Stimulated activated naive CD8-positive, alpha-beta T cell treated with anti-CD3 and anti-CD28 coated beads, Interleukin-15, amount 100 ng/mL, for 72 hours (primary cell): ENCODE results near the gene ELAVL4.
A peak's percentile ranks its signal among the peaks of the same experiment; 100 is the strongest.

Experiments
- ATAC-seq: fragments of 150-1000 bp; cut with Tn5 transposase; 2 replicates; pipeline ENCODE4 v1.10.0; 2021; ENCODE audit warnings: mild to moderate bottlenecking, moderate library complexity
- DNase-seq, 2 donors: peaks; one replicate each; pipeline ENCODE4 v3.0.0; 2021 to 2022
- H3K27ac Mint-ChIP-seq, 2 donors: one replicate each; pipeline ENCODE4 v1.8.0; 2022; ENCODE audit warnings: mild to moderate bottlenecking in 2 of 2, mixed read lengths in 2 of 2, moderate library complexity in 2 of 2
- H3K27me3 Mint-ChIP-seq: one replicate; pipeline ENCODE4 v1.8.0; 2022; ENCODE audit warnings: mixed read lengths
- H3K4me1 Mint-ChIP-seq: one replicate; pipeline ENCODE4 v1.8.0; 2022; ENCODE audit warnings: mild to moderate bottlenecking, mixed read lengths
- H3K4me3 Mint-ChIP-seq, 2 donors: one replicate each; pipeline ENCODE4 v1.8.0; 2022; ENCODE audit warnings: mild to moderate bottlenecking in 2 of 2, mixed read lengths in 2 of 2, moderate library complexity in 1 of 2
- H3K9me3 Mint-ChIP-seq, 2 donors: one replicate each; pipeline ENCODE4 v1.8.0; 2022; ENCODE audit warnings: mixed read lengths in 2 of 2

ELAVL4 gene

GRCh38 chr1:50109116-50109515 is 396 bp downstream of the ELAVL4 start:
- no peak for ATAC-seq
- H3K27me3 Mint-ChIP-seq: peaks cover 64% of the 10 kb centered on the region

GRCh38 chr1:50109647-50110075 is 941 bp downstream of the ELAVL4 start:
- Mint-ChIP-seq H3K9me3 (no peaks in the 10 kb centered on the region), H3K4me3 (peak overlapping the region; percentile 21 to 74), H3K27me3 (peaks cover 59% of the 10 kb centered on the region), H3K27ac (no peak overlapping the region), H3K4me1 (peaks cover 21% of the 10 kb centered on the region)
- peak in 1 of 2 donors; percentile 4 for DNase-seq
- ATAC-seq: peak; percentile 66

More at GRCh38 chr1:50109116-50109515, 396 bp downstream of the ELAVL4 start:
- Mint-ChIP-seq H3K9me3 (no peaks in the 10 kb centered on the region), H3K4me3 (no peak overlapping the region), H3K27ac (no peak overlapping the region), H3K4me1 (peaks cover 21% of the 10 kb centered on the region)
- DNase-seq: no peak

GRCh38 chr1:50110151-50110550 is 1.4 kb downstream of the ELAVL4 start:
- Mint-ChIP-seq H3K27me3 (peaks cover 57% of the 10 kb centered on the region), H3K27ac (peak overlapping the region in 1 of 2 donors; percentile 46), H3K4me3 (peak overlapping the region; percentile 33 to 74), H3K4me1 (peaks cover 21% of the 10 kb centered on the region), H3K9me3 (no peaks in the 10 kb centered on the region)
- DNase-seq (no peak), ATAC-seq (no peak)

DNA sequence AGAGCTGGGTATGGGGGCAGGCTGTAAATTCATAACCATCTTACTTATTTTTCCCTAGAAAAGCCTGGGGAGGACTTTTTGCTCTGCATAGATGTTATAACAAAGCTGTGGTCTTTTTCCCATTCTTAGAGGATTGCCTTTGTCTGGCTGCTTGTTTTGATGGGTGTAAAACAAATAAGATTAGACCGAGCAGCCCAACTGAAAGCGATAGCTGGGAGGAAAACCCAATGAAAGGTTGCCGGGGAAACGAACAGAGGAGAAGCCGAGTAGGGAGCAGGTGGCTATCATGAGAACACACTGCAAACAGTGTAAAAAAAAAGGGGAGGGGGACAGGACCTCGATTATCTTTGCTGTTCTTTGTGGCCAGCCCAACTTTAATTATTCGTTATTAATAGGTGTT is 1.9 kb downstream of the ELAVL4 start:
- Mint-ChIP-seq H3K4me1 (peaks cover 21% of the 10 kb centered on the region), H3K27ac (no peak overlapping the region), H3K9me3 (no peaks in the 10 kb centered on the region), H3K27me3 (peaks cover 57% of the 10 kb centered on the region), H3K4me3 (peak overlapping the region; percentile 33 to 74)
- ATAC-seq (no peak), DNase-seq (no peak)

DNA sequence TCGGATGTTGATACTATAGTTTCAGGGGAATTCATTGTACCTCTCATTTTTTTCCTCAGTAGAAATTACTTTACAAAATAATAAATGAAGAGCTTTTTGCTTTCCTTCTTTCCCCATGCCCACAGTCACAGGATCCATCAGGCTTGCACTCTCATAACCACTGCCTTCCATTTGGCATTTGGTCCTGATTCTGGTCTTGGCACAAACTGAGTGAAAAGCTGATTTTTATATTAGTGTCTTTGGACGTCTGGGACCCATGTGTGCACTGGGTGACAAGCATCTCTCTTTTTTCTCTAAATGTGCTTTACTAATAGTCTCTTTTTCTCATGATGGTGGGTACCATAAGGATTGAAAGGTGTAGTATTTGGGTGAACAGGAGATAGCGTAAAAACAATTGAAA is 2.8 kb downstream of the ELAVL4 start:
- Mint-ChIP-seq H3K4me3 (no peak overlapping the region), H3K9me3 (no peaks in the 10 kb centered on the region), H3K27me3 (peaks cover 56% of the 10 kb centered on the region), H3K27ac (no peak overlapping the region), H3K4me1 (peaks cover 21% of the 10 kb centered on the region)
- DNase-seq: no peak
- ATAC-seq: no peak

- H3K4me1 Mint-ChIP-seq: peaks cover 21% of the 10 kb centered on the region
Measured at GRCh38 chr1:50112193-50112592, 3.5 kb downstream of the ELAVL4 start.

GRCh38 chr1:50123071-50123470 is 14.4 kb downstream of the ELAVL4 start:
- ATAC-seq: no peak
- no peaks in the 10 kb centered on the region for H3K4me1 Mint-ChIP-seq

More at GRCh38 chr1:50112193-50112592, 3.5 kb downstream of the ELAVL4 start:
- DNase-seq: no peak
- ATAC-seq: no peak
- H3K9me3 Mint-ChIP-seq: no peaks in the 10 kb centered on the region
- H3K4me3 Mint-ChIP-seq: no peak overlapping the region
- H3K27me3 Mint-ChIP-seq: peaks cover 56% of the 10 kb centered on the region
- H3K27ac Mint-ChIP-seq: no peak overlapping the region

DNA sequence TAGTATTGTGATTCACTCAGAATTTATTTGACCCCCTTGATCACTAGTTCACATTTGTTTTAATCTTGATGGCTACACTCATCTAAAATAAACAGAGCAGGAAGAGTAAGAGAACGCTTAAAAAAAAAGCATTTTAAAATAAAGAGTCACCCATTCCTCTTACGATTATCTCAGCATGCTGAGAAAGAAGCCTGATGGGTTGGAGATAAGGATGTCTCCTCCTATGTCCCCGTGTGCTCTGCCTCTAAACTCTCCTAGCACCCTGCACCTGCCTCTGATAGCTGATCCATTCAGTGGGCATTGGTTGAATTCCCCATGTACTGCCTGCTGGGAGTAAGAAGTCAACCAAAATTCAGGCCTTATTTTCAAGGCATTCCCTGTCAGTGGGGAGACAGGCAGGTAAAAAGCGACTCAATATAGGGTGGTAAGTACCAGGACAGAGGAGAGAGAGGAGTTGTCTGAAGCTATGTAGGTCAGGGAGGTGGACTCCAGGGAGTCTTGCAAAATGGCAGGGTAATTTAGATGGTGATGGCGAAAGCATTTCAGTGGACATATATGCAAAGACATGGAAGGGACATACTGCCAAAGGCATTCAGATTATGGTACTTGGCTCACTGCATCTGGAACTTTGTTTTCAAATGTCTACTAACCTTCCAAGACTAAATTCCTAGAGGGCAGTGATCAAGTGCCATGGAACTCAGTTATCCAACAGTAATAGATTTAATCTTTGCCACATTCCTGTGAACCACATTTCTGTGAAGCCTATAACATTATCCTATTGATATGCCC is 18.4 kb downstream of the ELAVL4 start:
- H3K4me3 Mint-ChIP-seq: no peak overlapping the region
- H3K27me3 Mint-ChIP-seq: peaks cover 10% of the 10 kb centered on the region
- H3K4me1 Mint-ChIP-seq: no peaks in the 10 kb centered on the region
- H3K27ac Mint-ChIP-seq: no peak overlapping the region
- no peak for ATAC-seq
- DNase-seq: no peak
- H3K9me3 Mint-ChIP-seq: no peaks in the 10 kb centered on the region

More at GRCh38 chr1:50123071-50123470, 14.4 kb downstream of the ELAVL4 start:
- Mint-ChIP-seq H3K27ac (no peak overlapping the region), H3K4me3 (no peak overlapping the region), H3K9me3 (no peaks in the 10 kb centered on the region), H3K27me3 (peaks cover 25% of the 10 kb centered on the region)
- DNase-seq: no peak

DNA sequence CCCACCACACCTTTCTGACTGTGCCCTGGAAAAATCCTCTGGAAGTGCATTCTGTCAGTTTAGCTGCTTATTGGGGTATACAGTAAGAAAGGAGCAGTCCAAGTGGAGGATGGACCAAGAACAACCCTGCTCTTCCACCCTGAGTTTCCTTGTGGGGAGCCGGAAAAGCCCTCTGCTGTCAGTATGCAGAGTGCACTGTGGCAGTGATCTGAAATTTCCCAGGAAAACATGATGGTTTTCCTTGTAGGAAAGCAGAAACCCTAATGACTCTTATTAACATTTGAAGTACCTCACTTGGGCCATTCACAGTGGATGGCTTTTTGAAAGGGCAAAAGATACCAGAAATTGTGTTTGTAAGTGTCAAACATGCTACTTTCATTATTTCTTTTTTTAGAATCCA is 20.5 kb downstream of the ELAVL4 start:
- no peaks in the 10 kb centered on the region for H3K27me3 Mint-ChIP-seq
- ATAC-seq (no peak), DNase-seq (no peak)
- H3K4me3 Mint-ChIP-seq: no peak overlapping the region
- no peaks in the 10 kb centered on the region for H3K9me3 Mint-ChIP-seq
- no peaks in the 10 kb centered on the region for H3K4me1 Mint-ChIP-seq
- H3K27ac Mint-ChIP-seq: no peak overlapping the region

DNA sequence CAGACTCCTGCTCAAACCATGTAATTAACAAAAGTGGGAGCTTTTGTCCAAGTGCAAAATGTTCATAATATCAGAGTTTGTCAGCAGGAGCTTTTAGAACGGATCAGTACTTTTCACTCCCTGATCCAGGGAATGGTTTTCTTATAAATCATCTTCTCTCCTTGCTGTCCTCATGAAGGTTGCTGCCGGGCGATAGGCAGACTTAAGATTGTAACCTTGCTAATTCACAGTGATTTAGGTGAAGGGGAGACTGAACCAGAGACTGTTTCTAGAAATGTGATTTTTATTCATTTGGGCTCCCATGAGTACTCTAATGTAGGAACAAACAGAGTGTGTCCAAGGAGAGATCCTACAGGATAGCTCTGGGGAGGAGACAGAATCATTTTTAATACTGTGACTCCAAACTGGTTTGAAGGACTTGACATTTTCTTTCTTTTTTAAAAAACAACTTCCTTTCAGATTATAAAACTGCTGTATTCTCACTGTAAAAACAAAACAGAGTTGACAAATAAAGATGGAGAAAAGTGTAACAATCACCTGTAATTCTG is 23.7 kb downstream of the ELAVL4 start:
- Mint-ChIP-seq H3K4me1 (no peaks in the 10 kb centered on the region), H3K27ac (no peak overlapping the region), H3K27me3 (no peaks in the 10 kb centered on the region), H3K4me3 (no peak overlapping the region), H3K9me3 (no peaks in the 10 kb centered on the region)
- no peak for DNase-seq
- no peak for ATAC-seq

GRCh38 chr1:50135716-50136115 is 27.0 kb downstream of the ELAVL4 start:
- no peak for ATAC-seq
- Mint-ChIP-seq H3K4me3 (no peak overlapping the region), H3K4me1 (no peaks in the 10 kb centered on the region), H3K27ac (no peak overlapping the region), H3K9me3 (no peaks in the 10 kb centered on the region), H3K27me3 (no peaks in the 10 kb centered on the region)
- no peak for DNase-seq

GRCh38 chr1:50139339-50140181 is 30.8 kb downstream of the ELAVL4 start:
- H3K4me1 Mint-ChIP-seq: no peaks in the 10 kb centered on the region
- DNase-seq (no peak), ATAC-seq (no peak)
- no peaks in the 10 kb centered on the region for H3K9me3 Mint-ChIP-seq
- no peak overlapping the region for H3K4me3 Mint-ChIP-seq
- no peaks in the 10 kb centered on the region for H3K27me3 Mint-ChIP-seq
- no peak overlapping the region for H3K27ac Mint-ChIP-seq

DNA sequence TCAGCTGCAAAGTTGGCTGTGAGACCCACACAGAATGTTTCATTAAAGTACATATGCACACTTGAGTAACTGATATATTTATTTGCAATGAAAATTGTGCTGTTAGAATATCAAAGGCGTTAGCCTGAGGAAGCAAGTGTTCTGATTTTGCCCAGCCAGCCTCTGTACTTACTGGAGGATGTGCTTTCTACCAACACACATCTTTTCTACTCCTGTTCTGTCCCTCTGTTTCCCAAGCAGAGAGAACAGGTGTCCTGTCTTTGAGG is 31.4 kb downstream of the ELAVL4 start:
- Mint-ChIP-seq H3K27ac (no peak overlapping the region), H3K4me3 (no peak overlapping the region), H3K9me3 (no peaks in the 10 kb centered on the region), H3K4me1 (no peaks in the 10 kb centered on the region), H3K27me3 (no peaks in the 10 kb centered on the region)
- DNase-seq: no peak
- no peak for ATAC-seq

GRCh38 chr1:50147191-50147850 is 38.6 kb downstream of the ELAVL4 start:
- no peak overlapping the region for H3K4me3 Mint-ChIP-seq
- no peaks in the 10 kb centered on the region for H3K9me3 Mint-ChIP-seq
- H3K27ac Mint-ChIP-seq: no peak overlapping the region
- H3K27me3 Mint-ChIP-seq: no peaks in the 10 kb centered on the region
- H3K4me1 Mint-ChIP-seq: no peaks in the 10 kb centered on the region
- no peak for ATAC-seq
- no peak for DNase-seq

DNA sequence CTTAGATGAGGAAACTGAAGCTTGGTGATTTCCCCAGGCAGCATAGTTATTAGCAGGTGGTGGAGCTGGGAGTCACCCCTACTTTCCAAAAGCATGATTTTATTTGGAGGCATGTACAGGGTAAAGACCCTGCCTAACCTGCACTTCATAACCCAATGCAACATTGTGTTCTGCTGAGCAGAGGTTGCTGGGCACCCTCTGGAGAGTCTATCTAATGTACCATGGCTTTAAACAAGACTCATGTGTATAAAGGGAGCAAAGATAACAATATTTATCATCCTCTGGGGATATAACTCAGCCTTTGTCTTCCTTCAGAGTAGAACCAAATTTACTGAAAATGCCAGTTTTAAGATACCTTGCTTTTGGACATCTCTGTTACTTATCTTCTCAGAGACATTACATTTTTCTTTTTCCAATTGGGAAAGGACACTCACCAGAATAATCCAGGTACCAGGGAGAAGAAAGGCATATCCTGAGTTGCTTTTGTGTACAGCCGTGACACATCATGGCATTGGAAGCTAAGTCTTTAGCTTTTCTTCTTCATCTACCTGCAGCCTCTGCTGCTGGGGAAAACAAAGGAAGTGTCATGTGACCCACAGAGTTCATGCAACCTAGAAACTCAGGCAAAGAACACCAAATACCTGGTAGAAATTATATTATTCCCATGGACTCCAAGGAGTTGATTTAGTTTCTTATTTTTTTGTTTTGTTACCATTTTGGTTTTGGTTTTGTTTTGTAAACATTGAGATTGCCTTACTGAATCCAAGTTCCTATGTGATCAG is 39.6 kb downstream of the ELAVL4 start:
- Mint-ChIP-seq H3K4me3 (no peak overlapping the region), H3K27me3 (no peaks in the 10 kb centered on the region), H3K27ac (no peak overlapping the region), H3K9me3 (no peaks in the 10 kb centered on the region), H3K4me1 (no peaks in the 10 kb centered on the region)
- ATAC-seq: no peak
- DNase-seq: no peak
